OCI-LY1 (cell line): ENCODE results near the gene KHDRBS1.

Experiments used
- EZH2 ChIP-seq: fragments of 200-600 bp; sonication (generic), shearing (Covaris generic); IDR thresholded peaks from 2 replicates; pipeline ENCODE4 v1.8.0; 2017; ENCODE audit warnings: borderline replicate concordance, mixed run types, mild to moderate bottlenecking, antibody characterized with exemption, low read length, moderate library complexity, mixed read lengths
- TF ChIP-seq, protein P1 (sequence below): fragments of 200-600 bp; sonication (generic), shearing (Covaris generic); IDR thresholded peaks from 2 replicates; pipeline ENCODE4 v1.5.1; 2017; ENCODE audit warnings: mild to moderate bottlenecking, antibody characterized with exemption, low read length, moderate library complexity, mixed read lengths

DNA sequence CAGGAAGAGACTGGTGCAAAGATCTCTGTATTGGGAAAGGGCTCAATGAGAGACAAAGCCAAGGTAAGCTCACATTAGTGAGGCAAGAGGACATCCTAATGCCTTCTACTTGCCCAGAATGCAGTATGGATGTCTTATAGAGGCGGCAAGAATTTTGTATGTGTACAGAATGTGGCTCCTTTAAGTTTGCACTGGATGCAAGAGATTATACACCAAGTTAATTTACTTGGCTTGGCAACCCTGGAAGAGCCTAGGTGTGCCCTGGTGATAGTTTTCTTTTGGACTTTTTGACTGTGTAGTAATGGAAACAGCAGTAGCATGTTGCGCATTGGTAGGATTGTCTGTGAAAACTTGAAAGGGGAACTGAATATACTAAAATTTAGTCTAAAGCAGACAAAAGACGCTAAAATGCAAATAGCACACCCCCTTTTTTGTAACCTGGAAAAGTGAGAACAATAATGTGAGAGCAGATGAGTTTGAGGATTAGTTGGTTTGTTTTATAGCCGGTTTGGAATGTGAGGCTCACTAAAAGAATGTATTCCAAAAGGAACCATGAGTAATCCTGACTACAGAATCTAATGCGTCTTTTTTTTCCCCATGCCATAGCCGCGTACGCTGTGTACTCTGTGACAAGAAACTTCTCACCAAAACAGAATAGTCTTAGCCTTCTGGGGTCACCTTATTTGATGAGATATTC lies 18.1 kb downstream of the KHDRBS1 start:
- TF ChIP-seq, protein P1, sequence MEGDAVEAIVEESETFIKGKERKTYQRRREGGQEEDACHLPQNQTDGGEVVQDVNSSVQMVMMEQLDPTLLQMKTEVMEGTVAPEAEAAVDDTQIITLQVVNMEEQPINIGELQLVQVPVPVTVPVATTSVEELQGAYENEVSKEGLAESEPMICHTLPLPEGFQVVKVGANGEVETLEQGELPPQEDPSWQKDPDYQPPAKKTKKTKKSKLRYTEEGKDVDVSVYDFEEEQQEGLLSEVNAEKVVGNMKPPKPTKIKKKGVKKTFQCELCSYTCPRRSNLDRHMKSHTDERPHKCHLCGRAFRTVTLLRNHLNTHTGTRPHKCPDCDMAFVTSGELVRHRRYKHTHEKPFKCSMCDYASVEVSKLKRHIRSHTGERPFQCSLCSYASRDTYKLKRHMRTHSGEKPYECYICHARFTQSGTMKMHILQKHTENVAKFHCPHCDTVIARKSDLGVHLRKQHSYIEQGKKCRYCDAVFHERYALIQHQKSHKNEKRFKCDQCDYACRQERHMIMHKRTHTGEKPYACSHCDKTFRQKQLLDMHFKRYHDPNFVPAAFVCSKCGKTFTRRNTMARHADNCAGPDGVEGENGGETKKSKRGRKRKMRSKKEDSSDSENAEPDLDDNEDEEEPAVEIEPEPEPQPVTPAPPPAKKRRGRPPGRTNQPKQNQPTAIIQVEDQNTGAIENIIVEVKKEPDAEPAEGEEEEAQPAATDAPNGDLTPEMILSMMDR, result no peak
- no peak for TF ChIP-seq EZH2
